Fibroblast of lung (primary cell): ENCODE data around the gene SCAF8. TPM values are rescaled to one million over a fixed set of nuclear protein-coding genes. Genes with fewer than 3 reads are reported as not detected.

Source experiments
- DNase-seq, 2 donors: peaks; one replicate each; pipeline versions ENCODE4 v3.0.0 to v3.0.0-alpha.2; 2010; ENCODE audit warnings: low read depth in 2 of 2
- H2AFZ ChIP-seq: 2 replicates; pipeline ENCODE4 v1.5.1; 2012; ENCODE audit warnings: low read length, control low read depth, inconsistent platforms
- H3K27ac ChIP-seq: 2 replicates; pipeline ENCODE4 v1.5.1; 2011; ENCODE audit warnings: low read length, control low read depth; ENCODE audit not compliant: insufficient read depth
- H3K27me3 ChIP-seq: 2 replicates; pipeline ENCODE4 v1.5.1; 2011; ENCODE audit warnings: mild to moderate bottlenecking, low read length; ENCODE audit not compliant: control insufficient read depth, insufficient read depth
- H3K36me3 ChIP-seq: 2 replicates; pipeline ENCODE4 v1.5.1; 2011; ENCODE audit warnings: low read length; ENCODE audit not compliant: control insufficient read depth, insufficient read depth
- H3K4me1 ChIP-seq: 2 replicates; pipeline ENCODE4 v1.5.1; 2011; ENCODE audit warnings: low read length; ENCODE audit not compliant: control insufficient read depth, insufficient read depth; ENCODE audit errors: extremely low read depth
- H3K4me2 ChIP-seq: 2 replicates; pipeline ENCODE4 v1.5.1; 2011; ENCODE audit warnings: low read length, control low read depth; ENCODE audit not compliant: insufficient read depth; ENCODE audit errors: extremely low read depth
- H3K4me3 ChIP-seq, 4 experiments: fragments of 200-600 bp in 1 of 4; sonication (generic) in 1 of 4; replicated peaks in 1 of 4; 2 replicates each; pipeline ENCODE4 v1.5.1; 2011 to 2016; ENCODE audit warnings: low read length in 4 of 4, low read depth in 3 of 4, mild to moderate bottlenecking in 3 of 4, control low read depth in 2 of 4, inconsistent platforms in 1 of 4, mixed read lengths in 1 of 4; ENCODE audit not compliant: insufficient read depth in 1 of 4; ENCODE audit errors: control extremely low read depth in 1 of 4
- H3K79me2 ChIP-seq: 2 replicates; pipeline ENCODE4 v1.5.1; 2012; ENCODE audit warnings: mild to moderate bottlenecking, low read length, inconsistent platforms; ENCODE audit not compliant: control insufficient read depth, insufficient read depth
- H3K9ac ChIP-seq: 2 replicates; pipeline ENCODE4 v1.5.1; 2011; ENCODE audit warnings: mild to moderate bottlenecking, low read length, control low read depth; ENCODE audit not compliant: insufficient read depth
- H3K9me3 ChIP-seq: 2 replicates; pipeline ENCODE4 v1.5.1; 2012; ENCODE audit warnings: low read depth, low read length; ENCODE audit not compliant: control insufficient read depth, insufficient read depth
- H4K20me1 ChIP-seq: 2 replicates; pipeline ENCODE4 v1.5.1; 2011; ENCODE audit warnings: low read length; ENCODE audit not compliant: control insufficient read depth, insufficient read depth; ENCODE audit errors: extremely low read depth
- EZH2 ChIP-seq: IDR thresholded peaks from 2 replicates; pipeline ENCODE4 v1.5.1; 2012; ENCODE audit warnings: low read length, control low read depth, mild to moderate bottlenecking; ENCODE audit errors: missing control alignments
- polyA plus RNA-seq, 2 donors: library from polyadenylated mRNA; depleted of rRNA in 1 of 2; stranded (reverse) in 1 of 2; unstranded in 1 of 2; fragments of >200 nt; gene quantifications; 2 replicates each; pipeline ENCODE4 v1.2.1, GENCODE V29; 2011 to 2012; ENCODE audit warnings: missing spikeins in 1 of 2
- total RNA-seq: library from RNA; depleted of rRNA; stranded (reverse); fragments of >200 nt; gene quantifications from 2 replicates; pipeline ENCODE4 v1.2.1, GENCODE V29; 2014
- TF ChIP-seq, protein P1 (sequence below), 2 donors: IDR thresholded peaks in 1 of 2; conservative IDR thresholded peaks in 1 of 2; 1 replicate in 1 of 2; 2 replicates in 1 of 2; pipeline ENCODE4 v1.5.1; 2011 to 2012; ENCODE audit warnings: low read length in 2 of 2, control low read depth in 1 of 2, inconsistent platforms in 1 of 2, low read depth in 1 of 2, mild to moderate bottlenecking in 1 of 2

SCAF8 gene
- total and polyA plus RNA-seq, 2 donors (not counting 1 experiment from before 2014, with no cell fraction given) = 28.5 to 30.9 TPM

DNA sequence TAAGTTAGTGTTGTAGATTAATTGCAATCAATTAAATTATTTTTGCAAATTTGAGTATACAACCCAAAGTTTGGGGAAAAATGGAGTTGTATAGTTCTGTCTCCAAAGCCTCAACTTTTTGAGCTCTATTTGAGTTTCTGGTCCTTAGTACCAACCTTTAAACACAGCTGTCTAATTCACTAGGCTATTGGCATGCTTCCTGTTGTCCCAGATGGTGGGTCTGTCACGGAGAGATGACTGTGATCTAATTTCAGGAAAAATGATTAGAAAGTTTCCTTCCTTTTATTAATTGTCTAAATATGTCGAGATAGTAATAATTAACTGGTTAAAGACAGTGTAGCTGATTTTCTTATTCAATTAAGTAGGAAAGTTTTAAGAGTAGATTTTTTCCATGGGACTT lies 109.6 kb downstream of the SCAF8 start:
- no peaks in the 10 kb centered on the region for H3K27me3 ChIP-seq
- H3K27ac ChIP-seq = no peak overlapping the region
- TF ChIP-seq EZH2 = no peak
- TF ChIP-seq, protein P1, sequence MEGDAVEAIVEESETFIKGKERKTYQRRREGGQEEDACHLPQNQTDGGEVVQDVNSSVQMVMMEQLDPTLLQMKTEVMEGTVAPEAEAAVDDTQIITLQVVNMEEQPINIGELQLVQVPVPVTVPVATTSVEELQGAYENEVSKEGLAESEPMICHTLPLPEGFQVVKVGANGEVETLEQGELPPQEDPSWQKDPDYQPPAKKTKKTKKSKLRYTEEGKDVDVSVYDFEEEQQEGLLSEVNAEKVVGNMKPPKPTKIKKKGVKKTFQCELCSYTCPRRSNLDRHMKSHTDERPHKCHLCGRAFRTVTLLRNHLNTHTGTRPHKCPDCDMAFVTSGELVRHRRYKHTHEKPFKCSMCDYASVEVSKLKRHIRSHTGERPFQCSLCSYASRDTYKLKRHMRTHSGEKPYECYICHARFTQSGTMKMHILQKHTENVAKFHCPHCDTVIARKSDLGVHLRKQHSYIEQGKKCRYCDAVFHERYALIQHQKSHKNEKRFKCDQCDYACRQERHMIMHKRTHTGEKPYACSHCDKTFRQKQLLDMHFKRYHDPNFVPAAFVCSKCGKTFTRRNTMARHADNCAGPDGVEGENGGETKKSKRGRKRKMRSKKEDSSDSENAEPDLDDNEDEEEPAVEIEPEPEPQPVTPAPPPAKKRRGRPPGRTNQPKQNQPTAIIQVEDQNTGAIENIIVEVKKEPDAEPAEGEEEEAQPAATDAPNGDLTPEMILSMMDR (conservative IDR thresholded peaks at IDR 0.05 in 1 of 2, IDR thresholded peaks at IDR 0.05 in 1 of 2; ENCODE audit: low read depth in 1 of 2, low read length in 2 of 2) = no peak
- no peak overlapping the region for H3K4me2 ChIP-seq
- H3K9ac ChIP-seq = no peak overlapping the region
- no peaks in the 10 kb centered on the region for H4K20me1 ChIP-seq
- no peaks in the 10 kb centered on the region for H3K9me3 ChIP-seq
- H2AFZ ChIP-seq = no peak overlapping the region
- H3K4me1 ChIP-seq = no peaks in the 10 kb centered on the region
- no peak overlapping the region for H3K4me3 ChIP-seq
- no peaks in the 10 kb centered on the region for H3K36me3 ChIP-seq
- peaks cover 24% of the 10 kb centered on the region for H3K79me2 ChIP-seq
- no peak for DNase-seq

DNA sequence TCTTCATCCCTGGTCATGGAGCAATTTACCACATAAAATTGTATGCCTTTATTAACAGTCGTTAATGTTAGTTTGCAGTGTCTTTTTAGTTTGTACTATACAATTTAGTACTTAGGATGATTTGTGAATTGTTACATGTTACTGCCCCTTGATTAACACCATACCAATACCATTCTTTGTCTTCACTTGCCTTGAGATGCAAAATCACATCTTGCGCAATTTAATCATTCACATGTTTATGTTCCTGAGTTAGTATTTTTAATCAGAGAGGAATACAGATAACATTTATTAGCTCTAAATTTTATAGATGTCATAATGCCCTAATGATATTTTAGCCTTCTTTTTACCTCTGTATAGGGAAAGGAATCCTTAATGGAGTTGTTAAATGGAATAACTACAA lies 114.1 kb downstream of the SCAF8 start:
- H3K36me3 ChIP-seq = no peaks in the 10 kb centered on the region
- H3K27me3 ChIP-seq = no peaks in the 10 kb centered on the region
- no peak overlapping the region for H2AFZ ChIP-seq
- H3K9ac ChIP-seq = no peak overlapping the region
- no peak for TF ChIP-seq EZH2
- TF ChIP-seq, protein P1 (conservative IDR thresholded peaks at IDR 0.05 in 1 of 2, IDR thresholded peaks at IDR 0.05 in 1 of 2; ENCODE audit: low read depth in 1 of 2, low read length in 2 of 2) = no peak
- H3K79me2 ChIP-seq = peaks cover 6% of the 10 kb centered on the region
- H3K9me3 ChIP-seq = no peaks in the 10 kb centered on the region
- H3K4me1 ChIP-seq = no peaks in the 10 kb centered on the region
- no peak overlapping the region for H3K4me2 ChIP-seq
- peak in 1 of 2 donors; percentile 16 for DNase-seq
- H3K27ac ChIP-seq = no peak overlapping the region
- no peaks in the 10 kb centered on the region for H4K20me1 ChIP-seq
- no peak overlapping the region for H3K4me3 ChIP-seq

DNA sequence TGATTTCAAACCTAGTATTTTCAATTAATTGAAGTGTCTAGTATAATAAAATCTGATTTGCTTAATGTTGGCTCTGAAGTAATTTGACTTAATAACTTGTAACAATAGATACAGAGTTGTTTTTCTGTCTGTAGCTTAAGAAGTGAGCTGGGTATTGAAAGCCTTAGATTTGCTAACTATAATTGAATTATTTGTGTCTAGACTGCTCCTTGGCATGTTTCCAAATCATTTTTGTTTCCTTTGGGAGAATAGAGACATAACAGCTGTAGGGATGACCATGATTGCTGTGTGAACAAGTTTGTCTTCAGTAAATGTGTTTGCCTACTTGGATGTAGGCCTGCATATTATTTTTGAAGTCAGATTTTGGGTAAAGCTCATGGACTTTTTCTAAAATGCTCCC lies 115.4 kb downstream of the SCAF8 start:
- Histone ChIP-seq H3K4me2 (no peak overlapping the region), H3K36me3 (no peaks in the 10 kb centered on the region), H3K9ac (no peak overlapping the region), H3K79me2 (peaks cover 6% of the 10 kb centered on the region), H3K9me3 (no peaks in the 10 kb centered on the region), H3K4me1 (no peaks in the 10 kb centered on the region), H3K4me3 (no peak overlapping the region), H4K20me1 (no peaks in the 10 kb centered on the region), H3K27ac (no peak overlapping the region), H3K27me3 (no peaks in the 10 kb centered on the region), H2AFZ (no peak overlapping the region)
- TF ChIP-seq EZH2 = no peak
- TF ChIP-seq, protein P1 (conservative IDR thresholded peaks at IDR 0.05 in 1 of 2, IDR thresholded peaks at IDR 0.05 in 1 of 2; ENCODE audit: low read depth in 1 of 2, low read length in 2 of 2) = no peak
- peak; percentile 23 to 32 for DNase-seq
